Measurements from ENCODE around the gene MKRN2.
A peak's percentile ranks its signal among the peaks of the same experiment; 100 is the strongest.
"Not testable (repeated sequence)": the region's sequence is repeated elsewhere in the genome, so short reads cannot be mapped to it uniquely, and the experiment has no call there.

The MKRN2 gene

DNA sequence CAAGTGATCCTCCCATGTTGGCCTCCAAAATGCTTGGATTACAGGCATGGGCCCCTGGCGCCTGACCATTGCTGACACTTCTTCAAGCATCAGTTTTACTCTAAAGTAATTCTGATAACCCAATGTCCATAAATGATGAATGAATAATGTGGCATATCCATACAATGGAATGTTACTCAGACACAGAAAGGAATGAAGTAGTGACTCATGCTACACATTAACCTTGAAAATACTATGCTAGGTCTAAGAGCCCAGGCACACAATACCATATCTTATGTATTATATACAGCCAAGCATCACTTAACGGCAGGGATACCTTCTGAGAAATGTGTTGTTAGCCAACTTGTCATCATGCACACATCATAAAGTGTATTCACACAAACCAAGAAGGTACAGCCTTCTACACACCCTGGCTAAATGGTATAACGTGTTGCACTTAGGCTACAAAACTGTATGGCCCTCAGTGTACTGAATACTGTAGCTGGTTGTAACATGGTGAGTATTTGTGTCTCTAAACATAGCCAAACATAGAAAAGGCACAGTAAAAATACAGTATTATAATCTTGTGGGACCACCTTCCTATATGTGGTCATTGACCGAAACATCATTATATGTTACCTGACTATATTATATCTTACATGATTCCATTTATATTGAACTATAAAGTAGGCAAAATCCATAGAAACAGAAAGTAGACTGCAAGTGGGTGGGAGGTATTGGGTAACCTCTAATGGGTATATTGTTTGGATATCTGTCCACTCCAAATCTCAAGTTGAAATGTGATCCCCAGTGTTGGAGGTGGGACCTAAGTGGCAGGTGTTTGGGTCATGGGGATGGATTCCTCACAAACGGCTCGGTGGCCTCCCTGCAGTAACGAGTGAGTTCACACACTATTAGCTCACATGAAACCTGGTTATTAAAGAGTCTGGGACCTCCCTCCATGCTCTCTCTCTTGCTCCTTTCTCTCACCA is 31.4 kb downstream of the MKRN2 start:
- DNase-seq (ENCODE audit: low spot score): no peak

DNA sequence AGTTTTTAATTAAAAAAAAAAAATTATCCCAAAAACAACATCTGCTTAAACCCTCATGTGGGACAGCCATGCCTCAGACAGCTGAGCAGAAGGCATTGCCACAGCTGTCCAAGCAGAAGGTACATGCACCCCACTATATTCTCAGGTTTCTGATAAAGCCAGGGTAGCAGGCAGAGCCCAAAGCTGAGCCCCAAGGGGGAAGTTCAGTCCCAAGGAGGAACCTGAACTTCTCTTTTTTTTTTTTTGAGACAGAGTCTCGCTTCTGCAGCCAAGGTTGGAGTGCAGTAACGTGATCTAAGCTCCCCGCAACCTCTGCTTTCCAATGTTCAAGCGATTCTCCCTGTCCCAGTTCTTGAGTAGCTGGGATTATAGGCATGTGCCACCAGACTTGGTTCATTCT is 33.2 kb downstream of the MKRN2 start:
- DNase-seq (ENCODE audit: low spot score): no peak

DNA sequence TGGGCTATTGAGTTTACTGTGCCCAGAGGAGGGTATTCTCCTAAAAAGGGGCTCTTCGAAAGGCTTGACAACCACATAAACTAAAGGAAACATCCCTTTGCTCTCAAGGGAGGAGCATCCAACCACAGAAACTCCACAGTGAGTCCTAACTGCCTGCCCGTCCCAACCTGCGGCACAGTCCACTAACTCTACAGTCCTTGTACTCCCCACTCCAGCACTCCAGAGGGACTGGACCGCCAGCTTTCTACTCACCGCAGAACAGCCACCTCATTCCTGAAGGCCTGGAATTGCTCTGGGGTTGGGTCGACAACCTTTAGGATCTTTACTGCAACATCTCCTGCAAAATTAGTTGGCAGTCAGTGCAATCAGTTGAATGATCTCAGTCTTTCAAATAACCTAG is 34.6 kb downstream of the MKRN2 start:
- DNase-seq (ENCODE audit: low spot score): no peak

DNA sequence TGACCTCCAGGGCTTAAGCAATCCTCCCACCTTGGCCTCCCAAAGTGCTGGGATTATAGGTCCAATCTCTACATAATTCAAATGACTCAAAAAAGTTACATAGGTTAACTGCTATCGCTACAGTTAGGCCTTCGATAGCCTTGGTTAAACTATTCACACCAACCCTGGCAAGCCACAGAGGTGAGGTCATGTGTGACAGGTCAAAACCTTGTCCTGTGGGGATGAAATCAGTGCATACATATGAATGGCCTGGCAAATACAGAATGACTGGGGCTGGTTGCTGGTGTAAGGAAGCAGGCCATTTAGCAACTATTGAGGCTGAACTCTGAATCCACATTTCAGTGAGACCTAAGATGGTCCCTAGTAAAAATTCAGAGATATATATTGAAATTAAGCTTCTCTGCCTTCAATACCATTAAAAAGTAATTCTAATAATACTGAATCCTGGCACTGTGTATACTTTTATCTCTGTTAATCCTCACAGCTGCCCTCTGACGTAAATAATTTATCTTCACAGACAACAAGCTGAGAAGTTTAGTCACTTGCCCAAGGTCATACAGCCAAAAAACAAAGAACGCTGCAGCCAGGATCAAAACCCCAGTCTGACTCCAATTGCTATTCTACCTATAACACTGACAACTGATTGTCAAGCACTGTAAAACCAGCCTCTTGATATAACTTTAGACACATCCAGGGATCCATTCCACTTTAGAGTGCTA is 35.3 kb downstream of the MKRN2 start:
- DNase-seq (ENCODE audit: low spot score): no peak

DNA sequence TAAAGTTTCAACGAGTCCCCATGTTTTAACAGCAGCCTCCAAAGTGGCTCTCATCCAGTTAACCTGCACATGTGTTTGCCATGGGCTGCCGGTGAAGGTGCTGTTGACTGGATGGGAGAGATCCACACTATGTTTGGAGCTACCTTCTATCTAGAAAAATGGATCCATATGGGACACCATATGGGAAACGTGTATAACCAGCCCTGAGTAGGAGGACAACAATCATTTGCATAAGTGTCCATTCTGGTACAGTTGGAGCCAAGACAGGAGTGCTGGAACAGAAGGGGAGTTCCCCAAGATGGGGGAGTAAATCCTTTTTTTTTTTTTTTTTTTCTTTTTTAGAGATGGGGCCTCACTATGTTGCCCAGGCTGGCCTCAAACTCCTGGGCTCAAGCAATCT is 36.6 kb downstream of the MKRN2 start:
- DNase-seq (ENCODE audit: low spot score): no peak

DNA sequence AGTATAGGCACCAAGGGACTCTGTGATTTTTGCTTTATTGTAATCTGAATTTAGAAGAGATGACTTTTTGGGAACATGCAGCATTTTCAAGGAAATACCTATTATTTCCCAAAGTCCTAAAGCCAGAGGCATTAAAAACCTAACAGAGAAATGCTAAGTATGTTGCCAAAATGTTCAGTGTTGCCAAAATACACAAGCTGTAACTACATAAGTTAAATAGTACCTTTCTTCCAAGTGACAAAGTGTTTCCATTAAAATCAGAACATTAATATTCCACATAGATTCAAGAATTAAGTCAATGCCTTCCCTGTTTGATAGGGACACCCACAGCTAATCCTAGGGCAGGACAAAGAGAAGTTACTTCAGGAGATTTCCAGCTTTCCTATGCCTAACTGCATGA is 42.0 kb downstream of the MKRN2 start:
- no peak for DNase-seq (ENCODE audit: low spot score)

DNA sequence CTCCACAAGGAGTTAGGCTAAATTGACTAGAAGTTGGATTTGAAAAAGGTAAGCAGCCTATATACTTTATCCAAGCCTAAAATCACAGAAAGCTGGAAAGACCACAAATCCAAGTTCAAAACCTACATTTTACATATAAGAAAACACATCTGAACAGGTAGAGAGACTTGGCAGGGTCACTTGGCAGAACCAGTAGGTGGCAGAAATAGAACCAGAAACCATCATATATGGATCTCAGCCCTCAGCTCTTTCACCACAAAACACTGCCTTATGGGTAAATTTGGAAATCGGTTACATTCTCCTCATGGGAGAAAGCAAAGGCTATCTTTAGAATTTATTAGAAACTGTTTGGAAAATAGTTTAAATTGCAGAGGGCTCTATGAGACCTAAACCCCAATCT is 44.2 kb downstream of the MKRN2 start:
- no peak for DNase-seq (ENCODE audit: low spot score)

DNA sequence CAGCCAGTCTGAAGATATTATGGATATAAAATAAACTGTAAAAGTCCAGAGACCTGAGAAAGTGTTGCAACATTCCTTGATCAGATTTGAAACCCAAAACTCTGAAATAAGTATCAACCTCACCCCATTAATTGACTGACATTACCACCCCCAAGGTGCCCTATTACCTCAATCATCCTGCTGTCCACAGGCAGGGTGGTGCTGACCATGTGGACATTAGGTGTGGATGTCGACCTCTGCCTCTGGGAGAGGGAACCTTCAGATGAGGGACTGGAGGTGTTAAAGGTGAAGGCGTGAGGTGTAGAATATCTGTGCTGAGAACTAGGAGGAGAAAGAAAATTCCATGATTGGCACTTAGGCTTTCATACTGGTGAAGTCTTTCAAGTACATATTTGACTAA is 47.1 kb downstream of the MKRN2 start:
- DNase-seq (ENCODE audit: low spot score): peak; percentile 34

DNA sequence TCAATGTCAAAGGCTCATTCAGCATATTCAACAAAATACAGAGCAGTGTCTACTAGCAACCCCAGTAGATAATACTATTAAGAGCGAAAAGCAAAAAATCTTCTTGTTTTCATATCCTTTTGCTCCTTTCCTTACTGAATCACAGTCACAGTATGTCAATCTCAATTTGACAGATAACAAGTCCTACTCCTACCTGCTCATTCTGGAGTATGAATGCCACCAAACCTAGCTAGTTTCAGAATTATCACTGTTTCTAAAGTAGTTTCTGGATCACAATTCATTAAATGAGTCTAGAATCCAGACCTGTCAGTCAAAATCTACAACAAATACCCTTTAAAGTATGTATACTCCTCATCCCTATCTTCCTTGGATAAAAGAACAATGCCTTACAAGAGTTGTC is 51.5 kb downstream of the MKRN2 start:
- DNase-seq (ENCODE audit: low spot score): no peak

DNA sequence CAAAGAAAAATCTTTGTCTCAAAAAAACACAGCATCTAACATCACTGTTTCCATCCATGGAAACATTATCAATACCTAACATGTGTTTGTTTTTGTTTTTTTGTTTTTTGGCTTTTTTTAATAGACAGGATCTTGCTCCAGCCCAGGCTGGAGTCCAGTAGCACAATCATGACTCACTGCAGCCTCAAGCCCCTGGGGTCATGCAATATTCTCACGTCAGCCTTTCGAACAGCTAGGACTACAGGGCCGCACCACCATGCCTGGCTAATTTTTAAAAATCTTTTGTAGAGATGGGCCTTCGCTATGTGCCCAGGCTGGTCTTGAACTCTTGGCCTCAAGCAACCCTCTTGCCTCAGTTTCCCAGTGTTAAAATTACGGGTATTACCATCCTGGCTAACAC is 54.2 kb downstream of the MKRN2 start:
- no peak for DNase-seq (ENCODE audit: low spot score)

DNA sequence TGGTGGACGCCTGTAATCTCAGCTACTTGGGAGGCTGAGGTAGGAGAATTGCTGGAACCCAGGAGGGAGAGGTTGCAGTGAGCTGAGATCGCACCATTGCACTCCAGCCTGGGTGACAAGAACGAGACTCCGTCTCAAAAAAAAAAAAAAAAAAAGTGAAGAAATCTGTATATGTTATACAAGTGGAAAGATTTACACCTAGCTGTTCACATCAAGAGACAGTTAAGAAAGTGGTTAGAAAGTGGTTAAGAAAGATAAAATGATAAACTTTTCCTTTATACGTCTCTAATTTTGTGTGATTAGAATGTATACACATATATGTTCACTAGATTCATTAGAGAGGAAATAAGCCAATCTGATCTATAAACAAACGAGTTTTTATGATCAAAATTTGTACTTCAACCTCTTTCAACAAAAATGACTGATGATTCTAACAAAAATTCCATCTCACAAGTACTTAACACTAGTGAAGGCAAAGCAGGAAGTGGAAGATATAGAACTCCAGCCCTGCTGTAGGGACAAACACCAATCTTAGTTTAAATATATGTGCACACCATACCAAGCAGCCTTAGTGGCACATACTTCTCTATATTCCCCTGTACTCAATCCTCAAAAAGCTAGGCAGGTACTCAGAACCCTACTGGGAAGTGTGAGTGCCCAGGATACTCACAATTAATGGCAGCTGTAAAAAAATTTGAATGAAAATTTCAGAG is 55.8 kb downstream of the MKRN2 start:
- no peak for DNase-seq (ENCODE audit: low spot score)

DNA sequence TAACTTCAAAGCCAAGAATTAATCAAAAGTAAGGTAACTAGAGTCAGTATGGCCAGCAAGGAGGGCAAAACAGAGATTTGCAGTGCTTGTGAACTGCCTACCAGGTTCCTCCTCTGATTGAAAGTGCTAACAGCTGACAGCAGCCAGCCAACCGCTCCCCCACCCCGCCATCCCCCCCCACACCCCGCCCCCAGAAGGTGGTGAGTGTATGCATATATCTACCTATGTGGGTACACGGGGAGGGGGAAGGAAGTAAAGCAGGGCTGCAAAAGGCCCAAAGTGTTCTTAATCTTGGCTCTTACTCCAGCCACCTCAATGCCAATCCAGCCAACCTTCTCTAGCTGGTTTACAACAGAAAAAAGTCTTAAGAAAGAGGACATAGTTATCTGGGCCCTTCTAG is 56.4 kb downstream of the MKRN2 start:
- DNase-seq (ENCODE audit: low spot score): no peak

DNA sequence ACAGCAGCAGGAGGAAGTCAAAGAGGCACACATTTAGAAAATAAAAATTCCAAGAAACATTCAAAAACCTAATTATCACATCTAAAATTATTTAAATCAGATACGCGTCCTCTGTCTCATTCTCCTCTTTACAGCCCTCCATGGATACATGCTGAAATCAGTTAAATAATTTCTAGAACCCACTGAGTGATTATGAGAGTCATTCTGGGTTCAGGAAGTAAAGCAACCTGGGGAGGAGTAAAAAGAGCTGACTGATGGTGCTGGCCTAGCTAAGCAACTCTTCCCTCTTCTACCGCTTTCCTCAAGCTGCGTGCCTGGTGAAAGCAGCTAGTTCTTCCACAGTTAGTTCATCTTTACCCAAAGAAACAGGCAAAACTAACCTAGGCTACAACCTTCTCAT is 58.4 kb downstream of the MKRN2 start:
- DNase-seq (ENCODE audit: low spot score): no peak

DNA sequence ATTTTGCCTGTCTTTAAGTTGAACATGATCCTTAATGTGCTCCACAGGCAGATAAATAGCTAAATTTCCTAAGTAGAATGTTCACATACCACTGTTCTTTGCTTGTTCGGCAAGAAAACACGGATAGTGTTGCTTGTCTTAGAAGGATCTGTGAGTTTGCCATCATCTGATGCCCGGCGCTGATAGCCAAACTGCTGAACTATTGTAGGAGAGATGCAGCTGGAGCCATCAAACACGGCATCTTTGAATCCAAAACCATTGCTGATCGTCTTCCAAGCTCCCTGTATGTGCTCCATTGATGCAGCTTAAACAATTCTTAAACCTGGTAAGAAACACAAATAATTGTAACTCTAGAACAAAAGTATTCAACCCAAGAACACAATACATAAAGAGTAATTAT is 61.5 kb downstream of the MKRN2 start:
- no peak for DNase-seq (ENCODE audit: low spot score)

DNA sequence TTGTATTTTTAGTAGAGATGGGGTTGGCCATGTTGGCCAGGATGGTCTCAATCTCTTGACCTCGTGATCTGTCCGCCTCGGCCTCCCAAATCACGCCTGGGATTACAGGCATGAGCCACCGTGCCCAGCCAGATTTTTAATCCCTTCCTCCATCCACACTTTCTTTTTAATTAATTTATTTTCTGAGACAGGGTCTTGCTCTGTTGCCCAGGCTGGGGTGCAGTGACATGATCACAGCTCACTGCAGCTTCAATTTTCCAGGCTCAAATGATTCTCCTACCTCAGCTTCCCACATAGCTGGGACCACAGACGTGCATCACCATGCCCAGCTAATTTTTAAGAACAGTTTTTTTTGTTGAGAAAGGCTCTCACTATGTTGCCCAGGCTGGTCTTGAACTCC is 63.4 kb downstream of the MKRN2 start:
- DNase-seq (ENCODE audit: low spot score): no peak

DNA sequence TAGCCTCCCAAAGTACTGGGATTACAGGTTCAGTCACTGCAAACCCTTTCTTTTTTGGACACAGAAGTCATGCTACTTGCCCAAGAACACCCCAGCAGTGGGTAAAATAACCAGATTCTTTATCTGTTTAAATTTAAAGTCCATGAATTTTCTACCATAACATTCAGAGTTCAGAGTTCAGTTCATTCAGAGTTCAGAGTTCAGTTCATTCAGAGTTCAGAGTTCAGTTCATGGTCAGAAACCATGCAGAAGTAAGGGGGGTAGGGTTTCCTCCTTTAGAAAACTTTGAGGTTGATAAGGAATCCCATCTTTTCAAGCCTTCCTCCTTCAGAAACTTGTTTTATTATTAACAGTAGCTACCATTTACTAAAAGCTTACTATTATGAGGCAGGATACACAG is 63.8 kb downstream of the MKRN2 start:
- no peak for DNase-seq (ENCODE audit: low spot score)

DNA sequence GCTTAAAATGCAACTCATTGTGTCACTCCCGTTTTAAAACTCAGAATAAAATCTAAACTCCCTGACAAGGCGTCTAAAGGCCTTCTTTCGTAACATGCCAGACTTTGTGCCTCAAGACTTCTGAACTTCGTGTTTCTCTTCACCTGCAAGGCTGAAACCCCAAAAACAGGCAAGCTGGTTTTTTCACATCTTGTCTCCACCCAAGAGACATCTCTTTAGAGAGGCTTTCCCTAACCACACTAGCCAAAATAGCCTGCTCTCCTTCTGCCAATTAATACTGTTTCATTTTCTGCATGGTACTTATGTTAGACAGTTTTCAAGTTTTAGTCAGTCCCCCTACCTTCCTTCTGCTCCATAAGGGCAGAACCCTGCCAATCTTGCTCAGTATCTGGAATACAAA is 65.4 kb downstream of the MKRN2 start:
- DNase-seq (ENCODE audit: low spot score): no peak

DNA sequence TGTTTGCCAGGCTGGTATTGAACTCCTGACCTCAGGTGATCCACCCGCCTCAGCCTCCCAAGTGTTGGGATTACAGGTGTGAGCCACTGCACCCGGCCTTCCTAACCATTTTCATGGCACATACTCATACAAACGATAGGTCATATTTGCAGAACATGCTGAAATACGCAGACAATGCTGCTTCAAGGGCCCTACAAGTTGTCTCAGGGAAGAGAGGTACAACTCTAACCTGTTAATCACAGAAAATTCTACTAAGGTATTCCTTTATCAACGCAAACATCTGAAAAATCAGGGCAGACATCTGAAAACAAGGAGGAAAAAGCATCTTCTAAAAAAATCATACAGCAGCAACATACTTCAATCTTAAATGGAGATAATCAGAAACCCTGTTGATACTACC is 67.2 kb downstream of the MKRN2 start:
- no peak for DNase-seq (ENCODE audit: low spot score)

DNA sequence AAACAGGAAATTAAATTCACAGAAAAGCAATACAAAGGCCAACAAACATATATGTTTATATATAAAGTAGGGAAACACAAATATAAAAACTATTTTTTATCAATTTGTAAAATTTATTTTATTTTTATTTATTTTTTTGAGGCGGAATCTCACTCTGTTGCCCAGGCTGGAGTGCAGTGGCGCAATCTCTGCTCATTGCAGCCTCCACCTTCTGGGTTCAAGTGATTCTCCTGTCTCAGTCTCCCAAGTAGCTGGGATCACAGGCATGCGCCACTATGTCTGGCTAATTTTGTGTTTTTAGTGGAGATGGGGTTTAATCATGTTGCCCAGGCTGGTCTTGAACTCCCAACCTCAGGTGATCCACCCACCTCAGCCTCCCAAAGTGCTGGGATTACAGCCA is 68.1 kb downstream of the MKRN2 start:
- not testable (repeated sequence) for DNase-seq (ENCODE audit: low spot score)

DNA sequence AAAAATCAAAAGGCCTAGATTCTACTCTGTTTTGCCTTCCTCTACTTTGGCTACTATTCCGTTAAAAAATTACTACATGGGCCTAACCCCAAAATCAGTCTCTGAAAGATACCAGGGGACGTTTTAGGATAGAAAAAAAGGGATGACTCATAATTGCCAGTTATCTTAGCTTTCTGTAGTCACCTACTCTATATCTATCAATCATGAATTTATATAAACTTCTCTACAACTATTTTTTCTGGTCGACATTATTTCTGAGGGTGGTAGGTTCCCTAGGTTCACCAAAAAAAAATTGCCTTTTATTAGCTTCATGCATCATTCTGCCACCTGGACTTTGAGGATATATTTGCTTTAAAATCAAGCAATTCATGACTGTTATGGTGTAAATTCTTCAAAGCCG is 70.5 kb downstream of the MKRN2 start:
- no peak for DNase-seq (ENCODE audit: low spot score)

DNA sequence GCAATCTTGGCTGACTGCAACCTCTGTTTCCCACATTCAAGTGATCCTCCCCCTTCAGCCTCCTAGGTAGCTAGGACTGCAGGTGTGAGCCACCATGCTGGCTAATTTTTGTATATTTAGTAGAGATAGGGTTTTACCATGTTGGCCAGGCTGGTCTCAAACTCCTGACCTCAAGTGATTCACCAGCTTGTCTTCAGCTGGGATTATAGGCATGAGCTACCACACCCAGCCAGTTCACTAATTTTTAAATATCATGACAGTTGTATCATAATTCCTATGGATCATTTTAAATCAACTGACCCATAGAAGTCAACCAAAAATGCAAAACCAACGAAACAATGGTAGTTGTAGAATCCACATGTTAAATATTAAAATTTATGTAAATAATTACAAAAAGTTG is 71.9 kb downstream of the MKRN2 start:
- no peak for DNase-seq (ENCODE audit: low spot score)

DNA sequence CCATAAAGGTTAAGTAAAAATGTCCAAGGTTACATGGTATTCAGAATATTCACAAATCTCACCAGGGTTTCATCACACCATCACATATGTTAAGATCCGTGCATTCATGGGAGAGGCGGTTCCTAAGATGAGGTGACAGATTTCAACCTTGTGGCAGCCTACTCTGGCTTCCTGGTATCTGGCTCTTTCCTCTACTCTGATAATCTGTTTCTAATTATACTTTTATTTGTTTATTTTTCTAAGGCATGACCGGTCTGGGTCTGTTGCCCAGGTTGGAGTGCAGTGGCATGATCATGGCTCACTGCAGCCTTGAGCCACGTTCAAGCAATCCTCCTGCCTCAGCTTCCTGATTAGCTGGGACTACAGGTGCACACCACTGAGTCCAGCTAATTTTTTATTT is 72.7 kb downstream of the MKRN2 start:
- no peak for DNase-seq (ENCODE audit: low spot score)

DNA sequence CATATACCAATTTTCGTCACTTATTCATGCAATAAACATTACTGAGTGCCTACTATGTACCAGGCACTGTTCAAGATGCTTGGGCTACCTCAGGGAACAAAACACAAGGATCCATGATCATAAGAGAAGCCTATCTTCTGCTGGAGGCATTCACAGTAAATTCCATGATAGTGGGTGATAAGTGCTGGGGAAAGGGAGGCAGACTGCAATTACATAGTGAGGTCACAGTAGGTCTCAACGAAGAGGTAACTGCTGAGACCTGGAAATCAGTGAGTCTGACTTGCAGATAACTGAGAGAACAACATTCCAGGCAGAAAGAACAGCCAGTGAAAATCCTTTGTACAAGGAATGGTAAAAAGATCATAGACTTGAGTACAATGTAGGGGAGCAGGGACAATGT is 73.4 kb downstream of the MKRN2 start:
- DNase-seq (ENCODE audit: low spot score): no peak

Data from iPS-NIHi11 (cell line).